Panc1 (cell line): ENCODE data around the gene MAN1A1. TPM values are rescaled to one million over a fixed set of nuclear protein-coding genes. Genes with fewer than 3 reads are reported as not detected.

Experiments used
- ATAC-seq: fragments of 200-7000 bp; cut with Tn5 transposase; 2 replicates; pipeline ENCODE4 v1.9.1; 2020; ENCODE audit warnings: mild to moderate bottlenecking, moderate library complexity
- BruUV-seq: library from RNA; stranded (reverse); fragments of 400-500 nt; replicated peaks from 2 replicates; lab custom pipeline; 2021; lab: Mats Ljungman, UMichigan
- CTCF ChIA-PET: fragments of 300-600 bp; sonication (Branson Sonifier 250); formaldehyde crosslinking; loops from one replicate; lab custom pipeline; 2022; ENCODE audit warnings: antibody characterized with exemption; lab: Charles Lee
- POLR2A ChIA-PET: fragments of 300-600 bp; sonication (Branson Sonifier 250); formaldehyde crosslinking; loops from one replicate; lab custom pipeline; 2022; ENCODE audit warnings: antibody characterized with exemption; lab: Charles Lee
- DNase-seq: peaks from one replicate; pipeline ENCODE4 v3.0.0-alpha.2; 2010; ENCODE audit warnings: low read depth, low spot score
- H3K27ac ChIP-seq: 2 replicates; pipeline ENCODE4 v1.5.1; 2011; ENCODE audit warnings: mild to moderate bottlenecking, low read length, inconsistent platforms
- H3K27me3 ChIP-seq: fragments of 200-500 bp; sonication (Bioruptor generic); 2 replicates; pipeline ENCODE4 v1.6.0; 2014; ENCODE audit warnings: low read length, inconsistent platforms; ENCODE audit not compliant: control insufficient read depth, insufficient read depth
- H3K36me3 ChIP-seq: fragments of 200-500 bp; sonication (Bioruptor generic); 2 replicates; pipeline ENCODE4 v1.5.1; 2014; ENCODE audit warnings: inconsistent platforms, mild to moderate bottlenecking, low read length, moderate library complexity; ENCODE audit not compliant: control insufficient read depth, insufficient read depth
- H3K4me1 ChIP-seq: 2 replicates; pipeline ENCODE4 v1.5.1; 2011; ENCODE audit warnings: inconsistent platforms, mild to moderate bottlenecking, low read length, moderate library complexity; ENCODE audit not compliant: control insufficient read depth, insufficient read depth
- H3K4me3 ChIP-seq, 2 experiments: 2 replicates each; pipeline ENCODE4 v1.5.1; 2011 to 2012; ENCODE audit warnings: low read depth in 2 of 2, low read length in 2 of 2, mild to moderate bottlenecking in 2 of 2, inconsistent platforms in 1 of 2, moderate library complexity in 1 of 2
- H3K9me3 ChIP-seq: fragments of 200-500 bp; sonication (Bioruptor generic); 2 replicates; pipeline ENCODE4 v1.5.1; 2014; ENCODE audit warnings: low read depth, mild to moderate bottlenecking, inconsistent platforms, low read length, moderate library complexity; ENCODE audit not compliant: control insufficient read depth, insufficient read depth
- CTCF ChIP-seq: fragments of 450-650 bp; IDR thresholded peaks from 2 replicates; pipeline ENCODE4 v1.5.1; 2017; ENCODE audit warnings: mild to moderate bottlenecking
- POLR2AphosphoS5 ChIP-seq: IDR thresholded peaks from 2 replicates; pipeline ENCODE4 v1.6.1; 2012; ENCODE audit warnings: mild to moderate bottlenecking, low read depth, low read length, moderate library complexity
- REST ChIP-seq, 2 experiments: IDR thresholded peaks; 2 replicates each; pipeline ENCODE4 v1.6.1; 2011 to 2012; ENCODE audit warnings: low read depth in 2 of 2, control low read depth in 1 of 2, low read length in 1 of 2, mild to moderate bottlenecking in 1 of 2, moderate library complexity in 1 of 2; ENCODE audit not compliant: insufficient read depth in 1 of 2
- SIN3A ChIP-seq: IDR thresholded peaks from 2 replicates; pipeline ENCODE4 v1.6.1; 2012; ENCODE audit warnings: low read depth, mild to moderate bottlenecking, low read length, moderate library complexity, borderline replicate concordance; ENCODE audit not compliant: insufficient read depth
- TCF7L2 ChIP-seq: IDR thresholded peaks from 2 replicates; pipeline ENCODE4 v1.6.1; 2011; ENCODE audit warnings: mild to moderate bottlenecking, low read depth, low read length, inconsistent platforms
- in situ Hi-C: cut with HindIII; loops from 2 replicates; pipeline ENCODE4 v1.10.0; 2016; ENCODE audit warnings: low sequenced_read_pairs, low pct_unique_long_range_greater_than_20kb
- intact Hi-C: fragments of 100-400 bp; cut with micrococcal nuclease; formaldehyde crosslinking; loops from one replicate; pipeline ENCODE4 v1.10.0; 2022; ENCODE audit not compliant: unreplicated experiment
- total RNA-seq: library from RNA; stranded (reverse); gene quantifications from one replicate; pipeline ENCODE4 v1.2.1, GENCODE V29; 2021; ENCODE audit not compliant: unreplicated experiment

Gene MAN1A1
- total RNA-seq, 1 experiment from 2014 or later = 3.2 TPM

- intact Hi-C loops (no loop called here), in situ Hi-C loops (no loop called here)
- no peak overlapping the region for H3K4me3 ChIP-seq
- TF ChIP-seq SIN3A = no peak
- TF ChIP-seq REST (IDR thresholded peaks at IDR 0.05; ENCODE audit: insufficient read depth in 1 of 2, low read depth in 2 of 2, low read length in 1 of 2) = no peak
- no peak for TF ChIP-seq CTCF
- no peak for TF ChIP-seq POLR2AphosphoS5
- no peak for TF ChIP-seq TCF7L2
- POLR2A ChIA-PET = no interaction called here
- no peak for ATAC-seq
- H3K27ac ChIP-seq = no peak overlapping the region
- H3K9me3 ChIP-seq = no peaks in the 10 kb centered on the region
- no peaks in the 10 kb centered on the region for H3K4me1 ChIP-seq
- no peak for DNase-seq
- H3K36me3 ChIP-seq = no peaks in the 10 kb centered on the region
- no TSS peak for BruUV-seq
- CTCF ChIA-PET = no interaction called here
- no peaks in the 10 kb centered on the region for H3K27me3 ChIP-seq
Measured at GRCh38 chr6:119249319-119249718, 100.2 kb downstream of the MAN1A1 start.

- CTCF ChIA-PET = no interaction called here
Measured at GRCh38 chr6:119247504-119247903, 102.1 kb downstream of the MAN1A1 start.

More at GRCh38 chr6:119247504-119247903, 102.1 kb downstream of the MAN1A1 start:
- in situ Hi-C loops (no loop called here), intact Hi-C loops (no loop called here)
- Histone ChIP-seq H3K9me3 (no peaks in the 10 kb centered on the region), H3K4me1 (no peaks in the 10 kb centered on the region), H3K4me3 (no peak overlapping the region), H3K27me3 (no peaks in the 10 kb centered on the region), H3K36me3 (no peaks in the 10 kb centered on the region), H3K27ac (no peak overlapping the region)
- BruUV-seq = no TSS peak
- ATAC-seq = no peak
- POLR2A ChIA-PET = no interaction called here
- DNase-seq = no peak
- TF ChIP-seq POLR2AphosphoS5 (no peak), CTCF (no peak)
